ENCODE data around the gene ATP2B1. TPM values are rescaled to one million over a fixed set of nuclear protein-coding genes. Genes with fewer than 3 reads are reported as not detected.

ATP2B1 gene
- total RNA-seq, 1 donor from 2014 or later = 10.7 TPM

DNA sequence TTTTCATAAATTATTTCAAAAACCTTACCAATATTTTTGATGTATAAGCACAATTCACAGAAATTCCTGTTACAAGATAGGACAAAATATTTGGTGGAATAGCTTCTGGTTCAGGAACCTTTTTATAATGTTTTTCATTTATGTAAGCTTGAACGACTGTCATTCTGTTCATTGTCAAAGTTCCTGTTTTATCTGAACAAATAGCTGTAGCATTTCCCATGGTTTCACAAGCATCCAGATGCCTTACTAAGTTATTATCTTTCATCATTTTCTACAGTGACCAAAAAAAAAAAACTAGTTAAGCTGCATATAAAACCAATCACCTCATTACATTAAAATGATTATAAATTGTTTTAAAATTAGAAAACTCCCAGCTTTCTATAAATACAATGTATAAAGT, 87.1 kb downstream of the ATP2B1 start:
- no peaks in the 10 kb centered on the region for H3K27me3 ChIP-seq (ENCODE audit: low read depth)
- intact Hi-C loops (cut with micrococcal nuclease) = no loop called here
- H3K9me3 ChIP-seq (replicated peaks) = no peaks in the 10 kb centered on the region
- H3K36me3 ChIP-seq = peaks cover 25% of the 10 kb centered on the region
- no peaks in the 10 kb centered on the region for H3K4me1 ChIP-seq
- no peak overlapping the region for H3K27ac ChIP-seq (replicated peaks)
- DNase-seq = no peak
- TF ChIP-seq, protein P1, sequence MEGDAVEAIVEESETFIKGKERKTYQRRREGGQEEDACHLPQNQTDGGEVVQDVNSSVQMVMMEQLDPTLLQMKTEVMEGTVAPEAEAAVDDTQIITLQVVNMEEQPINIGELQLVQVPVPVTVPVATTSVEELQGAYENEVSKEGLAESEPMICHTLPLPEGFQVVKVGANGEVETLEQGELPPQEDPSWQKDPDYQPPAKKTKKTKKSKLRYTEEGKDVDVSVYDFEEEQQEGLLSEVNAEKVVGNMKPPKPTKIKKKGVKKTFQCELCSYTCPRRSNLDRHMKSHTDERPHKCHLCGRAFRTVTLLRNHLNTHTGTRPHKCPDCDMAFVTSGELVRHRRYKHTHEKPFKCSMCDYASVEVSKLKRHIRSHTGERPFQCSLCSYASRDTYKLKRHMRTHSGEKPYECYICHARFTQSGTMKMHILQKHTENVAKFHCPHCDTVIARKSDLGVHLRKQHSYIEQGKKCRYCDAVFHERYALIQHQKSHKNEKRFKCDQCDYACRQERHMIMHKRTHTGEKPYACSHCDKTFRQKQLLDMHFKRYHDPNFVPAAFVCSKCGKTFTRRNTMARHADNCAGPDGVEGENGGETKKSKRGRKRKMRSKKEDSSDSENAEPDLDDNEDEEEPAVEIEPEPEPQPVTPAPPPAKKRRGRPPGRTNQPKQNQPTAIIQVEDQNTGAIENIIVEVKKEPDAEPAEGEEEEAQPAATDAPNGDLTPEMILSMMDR (IDR thresholded peaks at IDR 0.05; ENCODE audit: borderline replicate concordance) = no peak
- no peak overlapping the region for H3K4me3 ChIP-seq

GRCh38 chr12:89619764-89620163, 88.9 kb downstream of the ATP2B1 start:
- Histone ChIP-seq H3K9me3 (replicated peaks) (no peaks in the 10 kb centered on the region), H3K4me1 (no peaks in the 10 kb centered on the region), H3K36me3 (peaks cover 19% of the 10 kb centered on the region), H3K27me3 (ENCODE audit: low read depth) (no peaks in the 10 kb centered on the region), H3K27ac (replicated peaks) (no peak overlapping the region), H3K4me3 (no peak overlapping the region)
- no peak for DNase-seq
- intact Hi-C loops (cut with micrococcal nuclease) = no loop called here
- TF ChIP-seq, protein P1 (IDR thresholded peaks at IDR 0.05; ENCODE audit: borderline replicate concordance) = no peak

DNA sequence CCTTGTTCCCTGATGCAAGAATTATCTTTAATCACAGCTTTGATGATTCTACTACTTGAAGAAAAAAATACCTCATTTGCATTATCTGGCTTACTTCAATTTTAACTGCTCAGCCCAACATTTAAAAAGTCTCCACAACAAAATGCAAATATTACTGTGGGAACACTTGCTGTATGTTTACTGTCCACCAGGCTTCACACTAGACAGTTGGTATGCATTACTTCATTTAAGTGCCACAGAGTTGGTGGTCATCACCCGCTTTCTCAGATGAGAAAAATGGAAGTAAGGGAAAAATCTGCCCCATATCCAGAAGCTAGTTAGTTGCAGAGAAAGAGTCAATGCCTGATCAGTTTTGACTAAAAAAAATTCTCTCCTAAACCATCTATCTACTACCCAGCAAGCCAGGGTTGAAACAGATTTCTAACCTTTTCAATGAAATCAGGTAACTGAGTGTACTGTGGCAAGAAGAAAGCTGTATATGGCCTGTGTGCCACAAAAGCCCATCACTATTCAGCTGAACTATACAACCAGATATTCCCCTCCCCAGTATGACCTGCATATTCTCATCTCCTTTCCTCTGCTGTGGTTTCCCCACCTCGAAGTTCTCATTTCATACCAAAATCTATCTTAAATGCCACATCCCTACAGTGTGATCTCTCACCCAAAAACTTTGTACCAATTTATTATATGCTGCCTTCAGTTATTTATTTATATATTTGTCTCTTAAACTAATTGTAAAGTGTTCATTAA, 90.3 kb downstream of the ATP2B1 start:
- DNase-seq = no peak
- TF ChIP-seq, protein P1 (IDR thresholded peaks at IDR 0.05; ENCODE audit: borderline replicate concordance) = no peak
- H3K27me3 ChIP-seq (ENCODE audit: low read depth) = no peaks in the 10 kb centered on the region
- H3K36me3 ChIP-seq = peaks cover 16% of the 10 kb centered on the region
- H3K27ac ChIP-seq (replicated peaks) = no peak overlapping the region
- H3K4me1 ChIP-seq = no peaks in the 10 kb centered on the region
- H3K4me3 ChIP-seq = no peak overlapping the region
- H3K9me3 ChIP-seq (replicated peaks) = no peaks in the 10 kb centered on the region
- intact Hi-C loops (cut with micrococcal nuclease) = no loop called here

GRCh38 chr12:89610366-89610765, 98.3 kb downstream of the ATP2B1 start:
- no peak for DNase-seq
- Histone ChIP-seq H3K9me3 (replicated peaks) (no peaks in the 10 kb centered on the region), H3K36me3 (peaks cover 52% of the 10 kb centered on the region), H3K27ac (replicated peaks) (no peak overlapping the region), H3K4me3 (no peak overlapping the region), H3K27me3 (ENCODE audit: low read depth) (no peaks in the 10 kb centered on the region), H3K4me1 (no peaks in the 10 kb centered on the region)
- TF ChIP-seq, protein P1 (IDR thresholded peaks at IDR 0.05; ENCODE audit: borderline replicate concordance) = no peak
- intact Hi-C loops (cut with micrococcal nuclease) = no loop called here

DNA sequence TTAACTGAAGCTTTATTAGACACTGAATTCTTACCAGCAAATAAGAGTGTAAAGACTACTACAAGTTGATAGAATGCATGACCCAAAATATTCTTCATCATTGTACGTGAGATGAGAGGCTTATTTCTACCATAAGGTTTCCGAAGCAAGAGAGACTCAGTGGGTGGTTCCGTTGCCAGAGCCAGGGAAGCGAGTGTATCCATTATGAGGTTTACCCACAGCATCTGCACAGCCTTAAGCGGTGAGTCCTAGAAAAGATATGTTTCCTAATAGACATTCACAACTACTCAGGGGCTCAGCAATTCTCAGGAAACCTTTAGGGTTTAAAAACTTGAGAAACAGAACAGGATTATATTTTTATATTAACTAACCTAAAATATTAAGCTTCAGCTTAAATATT, 105.0 kb downstream of the ATP2B1 start:
- Histone ChIP-seq H3K4me3 (no peak overlapping the region), H3K27ac (replicated peaks) (no peak overlapping the region), H3K9me3 (replicated peaks) (no peaks in the 10 kb centered on the region), H3K4me1 (no peaks in the 10 kb centered on the region), H3K27me3 (ENCODE audit: low read depth) (no peaks in the 10 kb centered on the region), H3K36me3 (peaks cover 63% of the 10 kb centered on the region)
- TF ChIP-seq, protein P1 (IDR thresholded peaks at IDR 0.05; ENCODE audit: borderline replicate concordance) = no peak
- no peak for DNase-seq
- intact Hi-C loops (cut with micrococcal nuclease) = no loop called here

Measured in left ventricle myocardium inferior (tissue), 1 donor.